Keratinocyte (primary cell): ENCODE results near the gene GTF2H1.

Source experiments
- CTCF ChIP-seq, 3 experiments: IDR thresholded peaks in 1 of 3; conservative IDR thresholded peaks in 1 of 3; optimal IDR thresholded peaks in 1 of 3; 2 replicates in 2 of 3; 3 replicates in 1 of 3; pipeline versions ENCODE3 to v1.5.1; 2011; ENCODE audit warnings: low read length in 3 of 3, mild to moderate bottlenecking in 3 of 3, moderate library complexity in 2 of 3, control low read depth in 1 of 3, inconsistent platforms in 1 of 3; ENCODE audit not compliant: insufficient read depth in 2 of 3; ENCODE audit errors: extremely low read depth in 1 of 3
- EZH2 ChIP-seq: IDR thresholded peaks from one replicate; pipeline ENCODE4 v1.6.1; 2012; ENCODE audit warnings: inconsistent platforms, mild to moderate bottlenecking, low read length, moderate library complexity

- TF ChIP-seq CTCF (optimal IDR thresholded peaks at IDR 0.05 in 1 of 3, IDR thresholded peaks at IDR 0.05 in 1 of 3, conservative IDR thresholded peaks at IDR 0.05 in 1 of 3; ENCODE audit: extremely low read depth in 1 of 3, insufficient read depth in 2 of 3, low read length in 3 of 3) (no peak), EZH2 (no peak)
Observed at GRCh38 chr11:18332302-18332701, 9.9 kb downstream of the GTF2H1 start.
